MM.1S (cell line): Measurements from ENCODE around the gene XRN2.

Experiments used
- DNase-seq: peaks from one replicate; pipeline ENCODE4 v3.0.0-alpha.2; 2015
- H2AFZ ChIP-seq: fragments of 300-600 bp; sonication (generic); 2 replicates; pipeline ENCODE4 v1.6.0; 2016; ENCODE audit warnings: antibody characterized with exemption, low read length
- H3F3A ChIP-seq: fragments of 300-600 bp; sonication (generic); 2 replicates; pipeline ENCODE4 v1.6.1; 2016; ENCODE audit warnings: mild to moderate bottlenecking, antibody characterized with exemption, low read length, moderate library complexity, mixed read lengths; ENCODE audit not compliant: insufficient read depth
- H3K27ac ChIP-seq: fragments of 300-600 bp; sonication (generic); 2 replicates; pipeline ENCODE4 v1.5.1; 2016; ENCODE audit warnings: mild to moderate bottlenecking, low read length
- H3K27me3 ChIP-seq: fragments of 300-600 bp; sonication (generic); replicated peaks from 2 replicates; pipeline ENCODE4 v1.6.0; 2016; ENCODE audit warnings: low read length; ENCODE audit not compliant: insufficient read depth
- H3K36me3 ChIP-seq: fragments of 300-600 bp; sonication (generic); replicated peaks from 2 replicates; pipeline ENCODE4 v1.6.1; 2016; ENCODE audit warnings: mild to moderate bottlenecking, low read length, mixed read lengths; ENCODE audit not compliant: insufficient read depth
- H3K4me1 ChIP-seq: fragments of 300-600 bp; sonication (generic); 2 replicates; pipeline ENCODE4 v1.6.1; 2016; ENCODE audit warnings: low read length, mixed read lengths
- H3K4me2 ChIP-seq: fragments of 300-600 bp; sonication (generic); 2 replicates; pipeline ENCODE4 v1.6.0; 2016; ENCODE audit warnings: low read depth, low read length
- H3K4me3 ChIP-seq: fragments of 300-600 bp; sonication (generic); 2 replicates; pipeline ENCODE4 v1.5.1; 2016; ENCODE audit warnings: low read length, mixed read lengths
- H3K79me2 ChIP-seq: fragments of 300-600 bp; sonication (generic); 2 replicates; pipeline ENCODE4 v1.6.1; 2016; ENCODE audit warnings: mixed run types, low read length, mixed read lengths
- H3K9ac ChIP-seq: fragments of 300-600 bp; sonication (generic); 2 replicates; pipeline ENCODE4 v1.6.1; 2016; ENCODE audit warnings: low read length, mixed read lengths
- H3K9me2 ChIP-seq: fragments of 300-600 bp; sonication (generic); replicated peaks from 2 replicates; pipeline ENCODE4 v1.6.1; 2016; ENCODE audit warnings: mild to moderate bottlenecking, low read length, mixed read lengths; ENCODE audit not compliant: insufficient read depth
- H3K9me3 ChIP-seq: fragments of 300-600 bp; sonication (generic); replicated peaks from 2 replicates; pipeline ENCODE4 v1.6.1; 2016; ENCODE audit warnings: mild to moderate bottlenecking, low read length, mixed read lengths; ENCODE audit not compliant: insufficient read depth
- H4K20me1 ChIP-seq: fragments of 300-600 bp; sonication (generic); 2 replicates; pipeline ENCODE4 v1.6.1; 2016; ENCODE audit warnings: mild to moderate bottlenecking, low read length, moderate library complexity, mixed read lengths; ENCODE audit not compliant: insufficient read depth
- EZH2 ChIP-seq: fragments of 300-600 bp; sonication (generic); optimal IDR thresholded peaks from 2 replicates; pipeline ENCODE3; 2017; ENCODE audit warnings: low read depth, mild to moderate bottlenecking, antibody characterized with exemption, low read length, mixed read lengths
- EZH2phosphoT487 ChIP-seq: fragments of 300-600 bp; sonication (generic); IDR thresholded peaks from 2 replicates; pipeline ENCODE4 v1.6.1; 2018; ENCODE audit warnings: antibody characterized with exemption, low read length
- TF ChIP-seq, protein P1 (sequence below): fragments of 300-600 bp; sonication (generic); IDR thresholded peaks from 2 replicates; pipeline ENCODE4 v1.5.1; 2016; ENCODE audit warnings: antibody characterized with exemption, low read length, mixed read lengths

Gene XRN2

DNA sequence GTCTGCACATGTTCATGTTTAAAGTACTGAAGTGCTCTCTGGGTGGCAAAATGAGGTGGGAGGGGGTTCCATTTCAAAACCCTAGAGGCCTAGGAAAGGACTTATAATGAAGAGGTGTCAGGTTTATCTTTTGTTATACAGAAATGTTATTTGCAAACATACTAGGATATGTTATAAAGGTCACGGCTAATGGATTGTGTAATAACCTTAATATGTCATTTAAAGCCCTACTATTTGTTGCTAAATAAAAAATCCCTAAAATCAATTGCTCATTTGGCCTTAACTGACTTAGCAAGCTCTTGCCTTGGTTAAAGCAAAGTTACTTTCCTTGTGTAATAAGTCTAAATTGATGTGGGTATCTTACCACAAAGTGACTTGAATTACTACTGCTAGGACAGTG lies 85.4 kb downstream of the XRN2 start:
- H4K20me1 ChIP-seq = no peaks in the 10 kb centered on the region
- H3K27me3 ChIP-seq = no peaks in the 10 kb centered on the region
- no peak overlapping the region for H2AFZ ChIP-seq
- DNase-seq = no peak
- H3K27ac ChIP-seq = no peak overlapping the region
- no peak overlapping the region for H3K4me2 ChIP-seq
- no peaks in the 10 kb centered on the region for H3K4me1 ChIP-seq
- H3K79me2 ChIP-seq = no peaks in the 10 kb centered on the region
- no peak overlapping the region for H3K9ac ChIP-seq
- H3K4me3 ChIP-seq = no peak overlapping the region
- no peaks in the 10 kb centered on the region for H3K9me3 ChIP-seq
- H3K36me3 ChIP-seq = no peaks in the 10 kb centered on the region
- no peaks in the 10 kb centered on the region for H3K9me2 ChIP-seq
- TF ChIP-seq EZH2 (no peak), EZH2phosphoT487 (no peak)
- TF ChIP-seq, protein P1, sequence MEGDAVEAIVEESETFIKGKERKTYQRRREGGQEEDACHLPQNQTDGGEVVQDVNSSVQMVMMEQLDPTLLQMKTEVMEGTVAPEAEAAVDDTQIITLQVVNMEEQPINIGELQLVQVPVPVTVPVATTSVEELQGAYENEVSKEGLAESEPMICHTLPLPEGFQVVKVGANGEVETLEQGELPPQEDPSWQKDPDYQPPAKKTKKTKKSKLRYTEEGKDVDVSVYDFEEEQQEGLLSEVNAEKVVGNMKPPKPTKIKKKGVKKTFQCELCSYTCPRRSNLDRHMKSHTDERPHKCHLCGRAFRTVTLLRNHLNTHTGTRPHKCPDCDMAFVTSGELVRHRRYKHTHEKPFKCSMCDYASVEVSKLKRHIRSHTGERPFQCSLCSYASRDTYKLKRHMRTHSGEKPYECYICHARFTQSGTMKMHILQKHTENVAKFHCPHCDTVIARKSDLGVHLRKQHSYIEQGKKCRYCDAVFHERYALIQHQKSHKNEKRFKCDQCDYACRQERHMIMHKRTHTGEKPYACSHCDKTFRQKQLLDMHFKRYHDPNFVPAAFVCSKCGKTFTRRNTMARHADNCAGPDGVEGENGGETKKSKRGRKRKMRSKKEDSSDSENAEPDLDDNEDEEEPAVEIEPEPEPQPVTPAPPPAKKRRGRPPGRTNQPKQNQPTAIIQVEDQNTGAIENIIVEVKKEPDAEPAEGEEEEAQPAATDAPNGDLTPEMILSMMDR = no peak
- no peaks in the 10 kb centered on the region for H3F3A ChIP-seq

GRCh38 chr20:21389368-21389767 lies 86.2 kb downstream of the XRN2 start:
- no peaks in the 10 kb centered on the region for H3K79me2 ChIP-seq
- TF ChIP-seq EZH2phosphoT487 = no peak
- TF ChIP-seq, protein P1 = no peak
- TF ChIP-seq EZH2 = no peak
- no peak for DNase-seq
- H3K9me3 ChIP-seq = no peaks in the 10 kb centered on the region
- H3K27me3 ChIP-seq = no peaks in the 10 kb centered on the region
- H3F3A ChIP-seq = no peaks in the 10 kb centered on the region
- H3K27ac ChIP-seq = no peak overlapping the region
- no peaks in the 10 kb centered on the region for H4K20me1 ChIP-seq
- H3K9ac ChIP-seq = no peak overlapping the region
- H3K4me1 ChIP-seq = no peaks in the 10 kb centered on the region
- H3K4me3 ChIP-seq = no peak overlapping the region
- H3K9me2 ChIP-seq = no peaks in the 10 kb centered on the region
- no peak overlapping the region for H3K4me2 ChIP-seq
- H2AFZ ChIP-seq = no peak overlapping the region
- H3K36me3 ChIP-seq = no peaks in the 10 kb centered on the region

- no peak overlapping the region for H3K9ac ChIP-seq
- H3K27me3 ChIP-seq = no peaks in the 10 kb centered on the region
- TF ChIP-seq EZH2 (no peak), EZH2phosphoT487 (no peak)
- TF ChIP-seq, protein P1 = no peak
- H4K20me1 ChIP-seq = no peaks in the 10 kb centered on the region
- no peaks in the 10 kb centered on the region for H3K4me1 ChIP-seq
- no peak for DNase-seq
- H3K27ac ChIP-seq = no peak overlapping the region
- no peaks in the 10 kb centered on the region for H3K9me3 ChIP-seq
- H3K4me3 ChIP-seq = no peak overlapping the region
- no peaks in the 10 kb centered on the region for H3K79me2 ChIP-seq
- no peak overlapping the region for H2AFZ ChIP-seq
- no peak overlapping the region for H3K4me2 ChIP-seq
- H3K36me3 ChIP-seq = no peaks in the 10 kb centered on the region
- H3K9me2 ChIP-seq = no peaks in the 10 kb centered on the region
- H3F3A ChIP-seq = no peaks in the 10 kb centered on the region
These were observed 87.6 kb downstream of the XRN2 start for GRCh38 chr20:21390768-21391167.
